Activated naive CD4-positive, alpha-beta T cell treated with anti-CD3 and anti-CD28 coated beads, Interleukin-2, amount 50 U/mL, for 16 hours (primary cell): Measurements from ENCODE around the gene MRPL53.

Experiments
- DNase-seq: peaks from one replicate; pipeline ENCODE4 v3.0.0-alpha.2; 2020

MRPL53 gene

GRCh38 chr2:74472086-74472944, at the start of gene MRPL53:
Gene MRPL53 (minus strand): TSS chr2:74472680. CDS start chr2:74472660, 20 bp downstream.
- DNase-seq: peak; percentile 96

DNA sequence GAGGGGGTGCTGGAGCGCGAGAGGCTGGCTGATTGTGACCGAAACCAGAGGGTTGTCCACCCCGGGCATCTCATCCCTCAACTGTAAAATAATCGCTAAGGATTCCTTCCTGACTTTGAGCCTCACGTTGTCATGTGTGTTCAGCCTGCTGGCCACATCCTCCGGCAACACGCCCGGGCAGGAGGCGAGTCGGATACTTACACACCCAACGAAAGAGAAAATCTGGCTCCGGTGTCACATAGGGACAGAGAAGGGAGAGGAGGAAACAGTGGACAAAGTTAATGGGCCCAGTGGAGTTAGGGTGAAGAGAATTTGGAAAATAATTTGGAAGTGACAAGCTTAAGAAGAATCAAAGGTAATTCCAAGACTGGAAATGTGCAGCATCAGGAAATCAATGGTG, 44.2 kb upstream of the MRPL53 start:
- no peak for DNase-seq

- DNase-seq: peak; percentile 82
Measured at GRCh38 chr2:74515981-74516633, 43.6 kb upstream of the MRPL53 start.

- no peak for DNase-seq
Measured at GRCh38 chr2:74515271-74515980, 42.9 kb upstream of the MRPL53 start.

- no peak for DNase-seq
Measured at GRCh38 chr2:74514368-74515270, 42.1 kb upstream of the MRPL53 start, which contains the start of gene TLX2. Gene TLX2 (plus strand): TSS chr2:74514450. CDS start chr2:74514807, 357 bp downstream.

DNA sequence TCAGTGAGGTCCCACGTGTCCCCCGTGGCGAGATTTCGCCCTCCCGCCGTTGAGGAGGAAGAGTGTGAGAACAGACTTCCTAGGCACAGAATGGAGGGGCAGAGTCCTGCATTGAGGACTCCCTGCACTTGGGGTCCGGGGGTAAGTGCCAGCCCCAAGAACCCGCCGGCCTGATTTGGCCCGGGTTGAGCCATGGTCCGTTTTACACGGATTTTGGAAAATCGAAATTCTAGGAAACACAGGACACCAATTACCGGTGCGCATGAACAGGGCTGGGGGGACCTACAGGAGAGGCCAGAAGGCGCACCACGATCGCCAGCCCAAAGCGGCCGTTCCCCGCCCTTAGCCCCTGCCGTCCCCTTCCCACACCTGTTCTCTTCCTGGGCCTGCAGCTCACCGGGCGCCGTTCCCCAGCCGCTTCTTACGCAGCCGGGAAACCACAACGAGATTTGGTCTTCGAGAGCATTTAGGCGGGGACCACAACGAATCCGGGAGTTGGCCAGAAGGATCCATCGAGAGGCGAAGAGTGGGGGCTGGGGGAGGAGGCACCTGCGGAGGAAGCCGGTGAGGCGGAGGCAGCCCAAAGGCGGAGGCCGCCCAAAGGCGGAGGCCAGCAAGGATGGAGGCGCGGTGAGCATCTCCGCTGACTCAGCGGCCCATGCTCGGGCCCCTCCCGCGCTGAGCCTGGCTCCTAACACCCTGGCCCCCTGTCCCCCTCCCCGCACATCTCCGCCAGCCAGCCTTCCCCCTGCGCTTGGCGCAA, 41.3 kb upstream of the MRPL53 start:
- DNase-seq: no peak

DNA sequence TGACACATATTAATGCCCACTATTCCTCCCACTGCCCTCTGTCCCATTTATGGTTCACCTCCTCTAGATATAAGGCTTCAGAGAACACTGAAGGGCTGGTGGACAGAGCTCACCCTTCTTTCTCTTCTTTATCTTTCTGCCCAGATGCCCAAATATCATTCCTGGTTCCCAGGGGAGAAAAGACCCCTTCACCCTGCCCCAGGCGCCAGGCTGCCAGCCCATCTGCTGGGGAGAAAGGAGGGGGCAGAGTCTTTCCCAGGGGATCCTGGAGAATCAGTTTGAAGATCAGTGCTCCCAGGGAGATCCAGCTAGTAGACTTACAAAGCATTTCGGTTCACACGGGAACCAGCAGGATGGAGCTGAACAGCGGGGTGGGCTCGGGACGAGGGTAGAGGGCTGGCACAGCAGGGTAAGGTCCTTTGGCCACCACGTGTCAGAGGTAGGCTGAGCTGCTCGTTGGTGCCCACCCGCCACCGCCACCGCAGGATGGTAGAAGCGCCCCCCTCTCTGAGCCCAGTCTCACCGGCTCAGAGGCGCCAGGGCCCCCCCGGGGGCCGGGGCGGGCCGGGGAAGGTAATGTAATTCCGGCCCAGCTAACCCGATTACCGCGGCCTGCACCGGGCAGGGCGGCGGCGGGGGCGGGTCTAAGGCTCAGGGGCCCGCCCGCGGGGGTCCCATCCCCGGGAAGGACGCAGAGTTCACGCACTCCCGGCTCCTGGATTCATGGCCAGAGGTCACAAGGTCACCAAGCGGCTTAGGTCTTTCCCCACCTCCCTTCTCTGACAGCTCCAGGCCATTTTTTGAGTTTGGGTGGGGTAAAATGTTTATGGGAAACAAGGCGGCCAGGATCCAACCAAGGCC, 40.5 kb upstream of the MRPL53 start:
- no peak for DNase-seq

DNA sequence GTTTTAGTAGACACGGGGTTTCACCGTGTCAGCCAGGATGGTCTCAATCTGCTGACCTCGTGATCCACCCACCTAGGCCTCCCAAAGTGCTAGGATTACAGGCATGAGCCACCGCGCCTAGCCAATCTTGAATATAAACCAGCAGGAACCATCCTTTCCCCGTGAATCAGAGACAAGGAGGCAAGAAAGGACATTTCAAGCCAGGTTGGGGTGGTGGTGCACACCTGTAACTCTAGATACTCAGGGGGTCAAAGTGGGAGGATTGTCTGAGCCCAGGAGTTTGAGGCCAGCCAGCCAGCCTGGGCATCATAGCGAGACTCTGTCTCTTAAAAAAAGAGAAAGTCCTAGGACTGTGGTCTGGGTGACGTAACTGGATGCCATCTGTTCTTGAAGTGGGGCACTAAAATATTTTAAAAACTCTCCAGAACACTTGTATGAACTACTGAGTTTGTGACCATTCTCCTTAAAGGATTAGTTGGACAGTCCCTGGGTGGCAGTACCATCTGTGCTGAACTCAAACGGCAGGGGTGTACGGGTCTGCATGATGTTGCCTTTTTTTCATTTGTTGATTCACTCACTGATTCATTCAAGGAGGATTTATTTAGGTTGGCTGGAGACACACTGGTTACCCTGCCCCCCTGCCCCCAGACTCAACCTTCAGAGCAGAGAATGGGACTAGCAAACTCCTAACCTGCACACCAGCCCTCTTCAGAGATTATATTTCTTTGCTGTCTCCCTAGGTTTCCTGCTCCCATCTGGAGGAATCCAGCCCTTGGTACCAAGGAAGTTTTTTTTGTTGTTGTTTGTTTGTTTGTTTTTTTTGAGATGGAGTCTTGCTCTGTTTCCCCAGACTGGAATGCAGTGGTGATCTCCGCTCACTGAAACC, 38.9 kb upstream of the MRPL53 start:
- DNase-seq: no peak

DNA sequence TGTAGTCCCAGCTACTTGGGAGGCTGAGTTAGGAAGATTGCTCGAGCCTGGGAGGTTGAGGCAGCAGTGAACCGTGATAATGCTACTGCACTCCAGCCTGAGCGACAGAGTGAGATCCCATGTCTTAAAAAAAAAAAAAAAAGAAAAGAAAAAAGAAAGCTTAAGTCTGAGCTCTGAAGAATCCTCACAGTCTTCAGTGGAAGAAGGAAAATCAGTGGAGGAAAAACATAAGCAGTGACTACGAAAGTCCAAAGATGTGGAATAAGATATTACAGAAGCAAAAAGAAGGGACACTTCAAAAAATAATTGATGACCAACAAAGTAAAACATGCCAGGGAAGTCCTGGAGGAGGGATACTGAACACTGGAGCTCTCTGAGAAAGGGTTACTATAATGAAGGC, 37.8 kb upstream of the MRPL53 start:
- no peak for DNase-seq

GRCh38 chr2:74507926-74508520, 35.5 kb upstream of the MRPL53 start:
- no peak for DNase-seq

- peak; percentile 100 for DNase-seq
Measured at GRCh38 chr2:74507145-74507925, 34.9 kb upstream of the MRPL53 start, which contains the start of gene PCGF1. Gene PCGF1 (minus strand): TSS chr2:74507695. CDS start chr2:74507668, 27 bp downstream.

GRCh38 chr2:74505448-74506246, 33.2 kb upstream of the MRPL53 start:
- DNase-seq: no peak

- no peak for DNase-seq
Measured at GRCh38 chr2:74504591-74504990, 32.1 kb upstream of the MRPL53 start.

DNA sequence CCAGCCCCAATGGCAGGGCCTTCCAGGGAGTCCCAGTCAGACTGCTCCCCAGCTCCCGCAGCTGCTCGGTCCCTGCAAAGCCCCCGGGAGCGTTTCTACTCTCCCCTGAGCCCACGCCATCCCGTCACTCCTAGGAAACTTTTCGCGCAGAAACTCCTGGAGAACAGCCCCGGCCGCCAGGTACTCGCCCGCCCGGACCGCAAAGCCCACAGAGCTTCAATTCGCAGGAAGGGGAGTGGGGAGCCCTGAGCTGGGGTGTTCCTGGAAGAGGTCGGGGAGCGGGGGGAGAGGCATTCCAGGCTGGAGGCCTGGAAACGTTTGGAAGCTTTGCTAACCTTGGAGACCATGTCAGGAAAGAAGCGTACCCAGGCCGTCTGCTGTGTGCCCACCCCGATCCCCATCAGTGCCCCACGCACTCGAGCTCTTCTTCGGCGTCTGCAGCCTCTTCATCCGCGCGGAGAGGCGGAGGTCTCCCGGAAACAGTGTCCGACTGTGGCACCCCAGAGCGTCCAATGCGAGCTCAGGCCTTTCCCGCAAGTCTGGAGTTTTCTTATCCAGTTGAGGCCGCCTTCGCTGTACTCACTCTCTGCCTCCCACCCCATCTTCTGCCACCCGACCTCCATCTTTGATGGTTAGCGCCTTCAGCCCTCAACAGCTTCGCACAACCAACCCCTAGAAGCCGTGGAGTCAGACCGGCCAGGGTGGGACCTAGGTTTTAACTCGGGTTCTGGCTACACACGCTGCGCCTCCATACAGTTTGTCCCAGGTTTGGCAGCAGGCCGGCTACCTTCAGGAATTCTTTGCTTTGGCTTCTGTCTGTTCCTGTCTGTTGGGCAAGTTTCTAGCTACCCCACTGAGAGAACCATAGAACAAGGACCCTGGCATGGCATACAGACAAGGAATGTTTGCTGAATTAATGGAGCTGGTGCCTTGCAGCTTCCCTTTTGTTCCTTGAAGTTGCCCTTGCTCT, 31.3 kb upstream of the MRPL53 start:
- DNase-seq: no peak

DNA sequence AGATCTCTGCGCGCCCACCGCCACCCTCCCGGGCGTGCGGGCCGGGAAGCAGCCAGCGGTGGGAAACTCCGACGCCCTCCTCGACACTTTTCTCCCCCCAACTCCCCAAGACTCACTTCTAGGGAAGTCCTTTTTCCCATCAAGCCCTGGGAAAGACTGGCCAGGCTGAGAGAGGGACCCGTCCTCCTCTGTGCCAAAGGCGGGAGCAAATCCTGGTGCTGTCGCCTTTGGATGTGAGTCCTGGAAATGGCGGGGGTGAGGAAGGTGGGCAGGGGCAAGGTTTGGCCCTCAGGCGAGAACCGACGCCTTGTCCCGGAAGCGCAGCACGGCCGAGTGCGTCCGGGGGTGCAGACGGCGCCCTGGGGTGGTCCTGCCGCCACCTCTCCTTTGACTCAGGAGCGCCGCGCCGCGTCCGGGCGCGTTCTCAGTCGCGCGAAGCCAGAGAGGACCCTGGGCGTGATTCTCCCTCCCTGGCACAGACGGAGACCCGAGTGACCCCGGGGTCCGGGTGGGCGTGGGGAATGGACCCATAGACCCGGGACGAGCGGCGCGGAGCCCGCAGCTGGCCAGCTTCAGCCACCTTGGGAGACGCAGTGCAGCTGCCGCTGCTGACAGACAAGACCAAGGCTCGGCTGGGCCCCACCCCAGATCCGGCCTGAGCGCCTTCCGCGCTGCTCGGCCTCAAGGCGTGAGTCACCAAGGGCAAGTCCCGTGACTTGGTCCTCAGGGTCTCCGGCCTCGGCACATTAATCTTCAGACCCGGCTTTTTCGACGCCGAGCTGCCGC, 30.4 kb upstream of the MRPL53 start:
- DNase-seq: no peak
